Measurements from ENCODE around the gene ENPP3.

ENPP3 gene

GRCh38 chr6:131654326-131654725, 17.2 kb downstream of the ENPP3 start:
- no peak for TF ChIP-seq CTCF (IDR thresholded peaks at IDR 0.05; ENCODE audit: low read depth, low read length, missing control alignments)
- Histone ChIP-seq H3K27me3 (replicated peaks) (no peaks in the 10 kb centered on the region), H3K36me3 (replicated peaks) (no peaks in the 10 kb centered on the region), H3K4me3 (ENCODE audit: low read depth, low read length) (no peak overlapping the region), H3K27ac (no peak overlapping the region)
- in situ Hi-C loops (cut with HindIII; ENCODE audit: low pct_ligation_motif_present, low sequenced_read_pairs) = no loop called here
- DNase-seq = no peak

GRCh38 chr6:131655387-131655786, 18.3 kb downstream of the ENPP3 start:
- TF ChIP-seq CTCF (IDR thresholded peaks at IDR 0.05; ENCODE audit: low read depth, low read length, missing control alignments) = no peak
- in situ Hi-C loops (cut with HindIII; ENCODE audit: low pct_ligation_motif_present, low sequenced_read_pairs) = no loop called here
- Histone ChIP-seq H3K4me3 (ENCODE audit: low read depth, low read length) (no peak overlapping the region), H3K27me3 (replicated peaks) (no peaks in the 10 kb centered on the region), H3K27ac (no peak overlapping the region), H3K36me3 (replicated peaks) (no peaks in the 10 kb centered on the region)
- no peak for DNase-seq

GRCh38 chr6:131655951-131656350, 18.8 kb downstream of the ENPP3 start:
- no peaks in the 10 kb centered on the region for H3K36me3 ChIP-seq (replicated peaks)
- DNase-seq = no peak
- in situ Hi-C loops (cut with HindIII; ENCODE audit: low pct_ligation_motif_present, low sequenced_read_pairs) = no loop called here

GRCh38 chr6:131656667-131657066, 19.6 kb downstream of the ENPP3 start:
- no peaks in the 10 kb centered on the region for H3K27me3 ChIP-seq (replicated peaks)
- H3K27ac ChIP-seq = no peak overlapping the region
- no peak for TF ChIP-seq CTCF (IDR thresholded peaks at IDR 0.05; ENCODE audit: low read depth, low read length, missing control alignments)
- no peaks in the 10 kb centered on the region for H3K36me3 ChIP-seq (replicated peaks)
- in situ Hi-C loops (cut with HindIII; ENCODE audit: low pct_ligation_motif_present, low sequenced_read_pairs) = no loop called here
- H3K4me3 ChIP-seq (ENCODE audit: low read depth, low read length) = no peak overlapping the region
- DNase-seq = no peak

More at GRCh38 chr6:131655951-131656350, 18.8 kb downstream of the ENPP3 start:
- Histone ChIP-seq H3K27ac (no peak overlapping the region), H3K4me3 (ENCODE audit: low read depth, low read length) (no peak overlapping the region), H3K27me3 (replicated peaks) (no peaks in the 10 kb centered on the region)
- TF ChIP-seq CTCF (IDR thresholded peaks at IDR 0.05; ENCODE audit: low read depth, low read length, missing control alignments) = peak; percentile 7

GRCh38 chr6:131657222-131657621, 20.1 kb downstream of the ENPP3 start:
- no peak for TF ChIP-seq CTCF (IDR thresholded peaks at IDR 0.05; ENCODE audit: low read depth, low read length, missing control alignments)
- DNase-seq = no peak
- Histone ChIP-seq H3K36me3 (replicated peaks) (no peaks in the 10 kb centered on the region), H3K4me3 (ENCODE audit: low read depth, low read length) (no peak overlapping the region), H3K27me3 (replicated peaks) (no peaks in the 10 kb centered on the region), H3K27ac (no peak overlapping the region)
- in situ Hi-C loops (cut with HindIII; ENCODE audit: low pct_ligation_motif_present, low sequenced_read_pairs) = no loop called here

GRCh38 chr6:131657630-131658111, 20.6 kb downstream of the ENPP3 start:
- H3K36me3 ChIP-seq (replicated peaks) = no peaks in the 10 kb centered on the region
- H3K27ac ChIP-seq = no peak overlapping the region
- in situ Hi-C loops (cut with HindIII; ENCODE audit: low pct_ligation_motif_present, low sequenced_read_pairs) = no loop called here

More at GRCh38 chr6:131657630-131658111, 20.6 kb downstream of the ENPP3 start:
- H3K27me3 ChIP-seq (replicated peaks) = no peaks in the 10 kb centered on the region
- no peak for TF ChIP-seq CTCF (IDR thresholded peaks at IDR 0.05; ENCODE audit: low read depth, low read length, missing control alignments)
- no peak overlapping the region for H3K4me3 ChIP-seq (ENCODE audit: low read depth, low read length)
- DNase-seq = peak; percentile 19

Data from brain microvascular endothelial cell (primary cell).